Natural killer cell treated with Interleukin-12 subunit alpha and Interleukin-12 subunit beta and Interleukin-15 and Interleukin-18, amount 100 ng/mL, for 72 hours (primary cell): ENCODE data around the gene TERT. TPM values are rescaled to one million over a fixed set of nuclear protein-coding genes. Genes with fewer than 3 reads are reported as not detected.
"Not testable (repeated sequence)": the region's sequence is repeated elsewhere in the genome, so short reads cannot be mapped to it uniquely, and the experiment has no call there.

Source experiments
- ATAC-seq, 2 donors: fragments of 150-1000 bp; cut with Tn5 transposase in 1 of 2; sonication (Bioruptor Pico), chemical (Tn5 transposase) in 1 of 2; 2 replicates each; pipeline ENCODE4 v1.10.0; 2021
- DNase-seq: peaks from one replicate; pipeline ENCODE4 v3.0.0; 2022; ENCODE audit warnings: low spot score
- H3K27ac Mint-ChIP-seq, 2 donors: 1 replicate in 1 of 2; 2 replicates in 1 of 2; pipeline ENCODE4 v1.8.0; 2022; ENCODE audit warnings: mixed read lengths in 2 of 2, mild to moderate bottlenecking in 1 of 2, moderate library complexity in 1 of 2
- H3K27me3 Mint-ChIP-seq, 2 donors: 1 replicate in 1 of 2; 2 replicates in 1 of 2; pipeline ENCODE4 v1.8.0; 2022; ENCODE audit warnings: mixed read lengths in 2 of 2
- H3K36me3 Mint-ChIP-seq: one replicate; pipeline ENCODE4 v1.8.0; 2022; ENCODE audit warnings: mixed read lengths
- H3K4me1 Mint-ChIP-seq, 2 donors: 1 replicate in 1 of 2; 2 replicates in 1 of 2; pipeline ENCODE4 v1.8.0; 2022; ENCODE audit warnings: low read depth in 2 of 2, mixed read lengths in 2 of 2, mild to moderate bottlenecking in 1 of 2
- H3K4me3 Mint-ChIP-seq: one replicate; pipeline ENCODE4 v1.8.0; 2022; ENCODE audit warnings: mixed read lengths
- H3K9me3 Mint-ChIP-seq: 2 replicates; pipeline ENCODE4 v1.8.0; 2022; ENCODE audit warnings: mixed read lengths
- total RNA-seq, 2 donors: library from RNA; stranded (reverse); gene quantifications; one replicate each; pipeline ENCODE4 v1.2.3, GENCODE V29; 2022

The TERT gene
- total RNA-seq, 2 donors from 2014 or later = 1.3 TPM; not detected in 1

DNA sequence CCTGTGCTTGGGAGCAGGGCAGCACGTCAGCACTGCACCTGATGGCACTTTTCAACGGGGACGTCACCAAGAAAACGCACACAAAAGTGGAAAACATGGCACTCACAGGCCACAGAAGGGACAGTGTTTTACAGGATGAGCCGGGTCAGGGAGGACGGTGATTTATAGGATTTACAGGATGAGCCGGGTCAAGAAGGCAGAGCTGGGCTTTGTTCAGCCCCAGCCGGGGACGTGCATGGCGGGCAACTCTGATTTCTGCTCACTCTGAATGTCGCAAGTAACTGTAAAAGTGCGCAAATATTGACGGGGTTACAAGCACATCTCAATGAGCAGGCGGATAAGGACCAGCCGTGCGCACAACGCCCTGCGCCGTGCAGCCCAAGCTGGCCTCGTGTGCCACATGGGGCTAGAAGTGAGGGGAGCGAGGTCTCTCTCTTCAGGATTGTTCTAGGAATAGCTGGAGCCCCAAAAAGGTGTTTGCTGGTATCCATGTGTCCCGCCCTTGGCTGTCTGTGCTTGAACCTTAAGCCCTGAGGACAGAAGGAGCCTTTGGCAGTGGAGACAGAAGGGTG, 53.3 kb downstream of the TERT start:
- peaks cover under 1% of the 10 kb centered on the region for H3K9me3 Mint-ChIP-seq
- no peak overlapping the region for H3K4me3 Mint-ChIP-seq
- peaks cover 0 to 3% of the 10 kb centered on the region in 2 donors for H3K27me3 Mint-ChIP-seq
- no peak overlapping the region for H3K27ac Mint-ChIP-seq
- no peaks in the 10 kb centered on the region for H3K4me1 Mint-ChIP-seq
- H3K36me3 Mint-ChIP-seq = no peaks in the 10 kb centered on the region
- no peak for ATAC-seq
- no peak for DNase-seq

DNA sequence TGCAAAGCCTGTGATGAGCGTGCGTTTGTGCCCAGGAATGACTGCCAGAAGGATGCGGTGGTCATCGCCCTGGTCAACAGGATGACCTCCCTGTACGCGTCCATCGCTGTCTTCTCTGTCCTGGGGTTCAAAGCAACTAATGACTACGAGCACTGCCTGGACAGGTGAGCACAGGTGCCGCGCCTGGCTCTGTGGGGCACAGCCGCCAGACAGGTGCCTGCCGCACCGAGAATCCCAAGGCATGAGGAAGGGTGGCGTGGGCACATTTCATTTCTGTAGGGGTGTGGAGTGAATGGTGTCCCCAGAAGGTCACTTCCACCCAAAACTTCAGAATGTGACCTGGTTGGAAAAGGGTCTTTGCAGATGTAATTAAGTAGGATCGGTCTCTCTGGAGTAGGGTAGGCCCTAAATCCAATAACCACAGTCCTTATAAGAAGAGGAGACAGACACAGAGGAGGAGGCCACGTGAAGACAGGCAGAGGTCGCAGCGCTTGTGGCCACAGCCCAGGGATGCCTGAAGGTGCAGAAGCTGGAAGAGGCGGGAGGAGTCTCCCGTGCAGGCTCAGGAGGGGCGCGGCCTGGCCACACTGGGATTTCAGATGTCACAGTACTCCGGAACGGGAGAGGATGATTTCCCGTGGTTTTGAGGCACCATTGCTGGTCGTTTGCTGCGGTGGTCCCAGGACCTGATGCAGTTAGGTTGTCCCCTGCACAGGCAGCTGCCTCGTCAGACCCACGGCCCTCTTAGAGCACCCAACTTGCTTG, 54.2 kb downstream of the TERT start:
- no peaks in the 10 kb centered on the region for H3K4me1 Mint-ChIP-seq
- H3K4me3 Mint-ChIP-seq = no peak overlapping the region
- H3K27ac Mint-ChIP-seq = no peak overlapping the region
- H3K36me3 Mint-ChIP-seq = peaks cover 7% of the 10 kb centered on the region
- ATAC-seq (no peak), DNase-seq (no peak)
- peaks cover 6% of the 10 kb centered on the region in 2 donors for H3K27me3 Mint-ChIP-seq
- peaks cover 7% of the 10 kb centered on the region for H3K9me3 Mint-ChIP-seq

GRCh38 chr5:1239505-1240251, 55.2 kb downstream of the TERT start:
- no peak overlapping the region for H3K4me3 Mint-ChIP-seq
- no peaks in the 10 kb centered on the region for H3K4me1 Mint-ChIP-seq
- peaks cover 7% of the 10 kb centered on the region for H3K9me3 Mint-ChIP-seq
- H3K36me3 Mint-ChIP-seq = peaks cover 8% of the 10 kb centered on the region
- no peak for ATAC-seq
- no peak overlapping the region for H3K27ac Mint-ChIP-seq
- H3K27me3 Mint-ChIP-seq = peaks cover 6% of the 10 kb centered on the region in 2 donors
- DNase-seq = no peak

GRCh38 chr5:1235838-1236237, 59.0 kb downstream of the TERT start:
- Mint-ChIP-seq H3K27ac (no peak overlapping the region), H3K36me3 (peaks cover 8% of the 10 kb centered on the region), H3K4me3 (no peak overlapping the region), H3K4me1 (no peaks in the 10 kb centered on the region), H3K27me3 (peaks cover 6% of the 10 kb centered on the region in 2 donors), H3K9me3 (peaks cover 7% of the 10 kb centered on the region)
- DNase-seq (no peak), ATAC-seq (no peak)

GRCh38 chr5:1235379-1235778, 59.5 kb downstream of the TERT start:
- Mint-ChIP-seq H3K27ac (no peak overlapping the region), H3K4me1 (no peaks in the 10 kb centered on the region), H3K27me3 (peaks cover 6 to 8% of the 10 kb centered on the region in 2 donors), H3K4me3 (no peak overlapping the region), H3K36me3 (peaks cover 8% of the 10 kb centered on the region), H3K9me3 (peaks cover 7% of the 10 kb centered on the region)
- no peak for ATAC-seq
- DNase-seq = no peak

DNA sequence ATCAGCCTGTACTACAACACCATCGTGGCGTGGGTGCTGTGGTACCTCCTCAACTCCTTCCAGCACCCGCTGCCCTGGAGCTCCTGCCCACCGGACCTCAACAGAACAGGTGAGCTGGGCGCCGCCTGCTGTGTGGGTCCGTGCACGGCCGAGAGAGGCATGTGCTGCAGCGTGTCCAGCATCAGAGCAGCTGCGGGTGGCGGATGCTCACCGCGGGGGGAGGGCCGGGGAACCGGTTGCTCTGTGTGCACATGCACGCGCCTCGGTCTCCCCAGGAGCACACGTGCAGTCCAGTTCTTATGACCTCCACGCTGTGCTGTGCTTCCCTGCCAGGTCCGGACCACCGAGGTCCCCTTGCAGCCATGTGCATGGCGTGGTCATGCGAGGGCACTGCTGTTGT, 62.1 kb downstream of the TERT start:
- Mint-ChIP-seq H3K36me3 (peaks cover 8% of the 10 kb centered on the region), H3K27me3 (peaks cover 20 to 27% of the 10 kb centered on the region in 2 donors), H3K9me3 (peaks cover 7% of the 10 kb centered on the region), H3K4me3 (no peak overlapping the region), H3K27ac (no peak overlapping the region), H3K4me1 (peaks cover 6 to 8% of the 10 kb centered on the region in 2 donors)
- ATAC-seq = no peak
- DNase-seq = no peak

DNA sequence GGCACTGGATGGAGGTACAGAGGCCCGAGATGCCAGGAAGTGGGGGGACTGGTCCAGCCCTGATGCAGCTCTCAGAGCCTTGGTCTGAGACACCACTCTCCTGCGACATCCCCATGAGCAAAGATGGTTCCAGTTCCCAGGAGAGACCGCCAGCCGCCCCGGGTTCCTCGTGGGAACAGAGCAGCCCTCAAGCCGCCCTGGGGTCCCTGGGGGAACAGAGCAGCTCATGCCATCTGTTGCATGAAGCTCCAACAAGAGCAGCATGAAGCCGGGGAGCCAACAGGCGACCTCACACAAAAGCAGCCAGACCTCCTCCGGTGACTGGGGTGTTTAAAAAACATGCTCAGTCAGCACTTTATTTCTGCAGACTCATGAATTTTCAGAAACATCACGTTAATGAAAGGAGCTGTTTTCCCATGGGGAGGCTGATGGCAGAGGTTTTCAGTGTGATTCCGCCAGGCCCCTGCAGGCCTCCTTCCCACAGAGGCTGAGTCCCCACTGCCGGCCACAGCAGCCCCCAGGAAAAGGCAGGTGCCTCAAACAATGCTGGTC, 63.4 kb downstream of the TERT start:
- ATAC-seq (no peak), DNase-seq (no peak)
- H3K4me1 Mint-ChIP-seq = peaks cover 11 to 16% of the 10 kb centered on the region in 2 donors
- peaks cover 28% of the 10 kb centered on the region in 2 donors for H3K27me3 Mint-ChIP-seq
- H3K4me3 Mint-ChIP-seq = no peak overlapping the region
- H3K27ac Mint-ChIP-seq = no peak overlapping the region
- peaks cover 8% of the 10 kb centered on the region for H3K36me3 Mint-ChIP-seq
- peaks cover 5% of the 10 kb centered on the region for H3K9me3 Mint-ChIP-seq

DNA sequence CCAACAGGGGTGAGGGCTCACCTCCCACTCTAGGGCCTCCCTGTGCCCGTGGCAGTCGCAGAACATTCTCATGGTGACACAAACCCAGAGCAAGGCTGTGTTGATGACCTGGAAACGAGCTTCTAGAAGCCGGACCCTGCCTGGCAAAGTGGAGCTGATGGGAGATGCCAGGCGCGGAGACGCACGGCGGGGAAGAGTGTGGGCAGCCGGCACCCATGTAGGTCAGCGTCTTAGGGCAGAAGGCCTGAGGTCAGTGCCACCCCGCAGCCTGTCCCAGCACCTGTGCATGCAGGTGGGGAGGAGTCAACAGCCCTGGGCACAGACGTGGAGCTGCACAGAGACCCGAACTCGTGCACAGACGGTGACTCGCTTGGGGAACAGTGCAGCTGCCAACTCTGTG, 64.3 kb downstream of the TERT start:
- H3K4me1 Mint-ChIP-seq = peaks cover 11 to 16% of the 10 kb centered on the region in 2 donors
- ATAC-seq (no peak), DNase-seq (no peak)
- H3K27me3 Mint-ChIP-seq = peaks cover 22 to 25% of the 10 kb centered on the region in 2 donors
- H3K4me3 Mint-ChIP-seq = no peak overlapping the region
- H3K9me3 Mint-ChIP-seq = no peaks in the 10 kb centered on the region
- H3K27ac Mint-ChIP-seq = no peak overlapping the region
- H3K36me3 Mint-ChIP-seq = peaks cover under 1% of the 10 kb centered on the region

GRCh38 chr5:1229822-1230221, 65.0 kb downstream of the TERT start:
- ATAC-seq = peak in 1 of 2 donors; percentile 41
- H3K9me3 Mint-ChIP-seq = no peaks in the 10 kb centered on the region
- H3K4me1 Mint-ChIP-seq = peaks cover 11 to 16% of the 10 kb centered on the region in 2 donors
- H3K27me3 Mint-ChIP-seq = peaks cover 22 to 25% of the 10 kb centered on the region in 2 donors
- H3K36me3 Mint-ChIP-seq = no peaks in the 10 kb centered on the region
- no peak for DNase-seq
- no peak overlapping the region for H3K27ac Mint-ChIP-seq
- H3K4me3 Mint-ChIP-seq = no peak overlapping the region

GRCh38 chr5:1229023-1229422, 65.8 kb downstream of the TERT start:
- H3K36me3 Mint-ChIP-seq, ATAC-seq, DNase-seq, H3K9me3 Mint-ChIP-seq, H3K4me3 Mint-ChIP-seq, H3K27ac Mint-ChIP-seq: not testable (repeated sequence)
- peaks cover 11 to 16% of the 10 kb centered on the region in 2 donors for H3K4me1 Mint-ChIP-seq
- H3K27me3 Mint-ChIP-seq = peaks cover 22 to 25% of the 10 kb centered on the region in 2 donors

DNA sequence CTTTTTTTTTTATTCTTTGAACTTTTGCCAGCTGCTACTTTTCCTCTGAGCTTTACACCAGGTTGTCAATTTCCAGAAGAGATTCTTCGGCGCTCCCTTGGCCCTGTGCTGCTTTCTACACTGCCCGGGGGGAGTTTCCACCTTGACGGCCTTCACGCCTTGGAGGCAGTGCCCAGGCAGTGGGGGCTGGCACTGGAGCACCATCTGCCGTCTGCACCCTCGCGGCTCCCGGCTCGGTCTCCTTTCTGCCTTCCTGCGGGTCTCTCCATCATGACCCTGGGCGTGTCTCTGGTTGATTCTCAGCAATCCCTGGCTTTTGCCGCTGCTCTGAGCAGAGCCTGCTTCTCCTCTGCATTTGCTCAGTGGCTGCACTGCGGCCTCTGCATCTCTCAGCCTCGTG, 66.7 kb downstream of the TERT start:
- no peak for DNase-seq
- Mint-ChIP-seq H3K36me3 (no peaks in the 10 kb centered on the region), H3K4me1 (peaks cover 11 to 16% of the 10 kb centered on the region in 2 donors), H3K27ac (peak overlapping the region in 1 of 2 donors; percentile 37), H3K27me3 (peaks cover 22 to 25% of the 10 kb centered on the region in 2 donors), H3K4me3 (no peak overlapping the region), H3K9me3 (no peaks in the 10 kb centered on the region)
- ATAC-seq = no peak

DNA sequence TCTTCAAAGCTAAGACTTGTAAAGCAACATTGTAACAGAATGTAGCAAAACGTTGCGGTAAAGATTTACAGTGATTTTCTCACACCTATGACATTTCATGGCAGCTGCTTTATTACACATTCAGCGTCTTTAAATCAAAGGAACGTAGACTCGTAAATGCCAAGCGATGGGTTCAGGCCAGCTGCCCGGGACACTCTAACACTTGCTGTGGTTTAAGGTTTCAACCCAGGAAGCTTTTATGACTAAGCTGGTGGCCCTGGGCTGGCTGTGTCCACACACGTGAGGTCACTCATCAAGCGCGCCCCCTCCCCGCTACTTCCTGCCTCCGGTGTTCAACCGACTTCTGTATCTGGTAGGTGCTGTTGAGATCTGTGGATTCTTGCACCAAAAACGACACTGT, 67.2 kb downstream of the TERT start:
- peak in 1 of 2 donors; percentile 46 for ATAC-seq

GRCh38 chr5:1226839-1227581, 67.9 kb downstream of the TERT start:
- peaks cover 11 to 16% of the 10 kb centered on the region in 2 donors for H3K4me1 Mint-ChIP-seq
- H3K36me3 Mint-ChIP-seq = no peaks in the 10 kb centered on the region
- H3K27me3 Mint-ChIP-seq = peaks cover 22 to 25% of the 10 kb centered on the region in 2 donors
- H3K4me3 Mint-ChIP-seq = no peak overlapping the region
- no peaks in the 10 kb centered on the region for H3K9me3 Mint-ChIP-seq
- DNase-seq (no peak), ATAC-seq (no peak)
- no peak overlapping the region for H3K27ac Mint-ChIP-seq

More for the DNA sequence above, 67.2 kb downstream of the TERT start:
- DNase-seq = no peak
- no peak overlapping the region for H3K4me3 Mint-ChIP-seq
- H3K27ac Mint-ChIP-seq = no peak overlapping the region
- no peaks in the 10 kb centered on the region for H3K36me3 Mint-ChIP-seq
- no peaks in the 10 kb centered on the region for H3K9me3 Mint-ChIP-seq
- peaks cover 11 to 16% of the 10 kb centered on the region in 2 donors for H3K4me1 Mint-ChIP-seq
- H3K27me3 Mint-ChIP-seq = peaks cover 22 to 25% of the 10 kb centered on the region in 2 donors
